ENCODE data around the gene CHRDL2.

The CHRDL2 gene

GRCh38 chr11:74731301-74732094 is at the start of gene CHRDL2:
Gene CHRDL2, minus strand, starts transcription at chr11:74731426. Its CDS starts 538 bp downstream, at chr11:74730888.
- Histone ChIP-seq H3K4me3 (ENCODE audit: low read depth, low read length) (peak within 1 kb of the TSS; percentile 68), H3K9ac (ENCODE audit: low read depth, low read length) (no peak within 1 kb of the TSS), H3K36me3 (ENCODE audit: control insufficient read depth, insufficient read depth, low read length) (no peaks in the 10 kb centered on the region), H3K4me1 (ENCODE audit: control insufficient read depth, insufficient read depth, low read length) (peaks cover 4% of the 10 kb centered on the region), H3K27me3 (ENCODE audit: control insufficient read depth, insufficient read depth, low read length) (peaks cover 65% of the 10 kb centered on the region), H3K9me3 (ENCODE audit: control insufficient read depth, insufficient read depth, low read length) (no peaks in the 10 kb centered on the region)

- Histone ChIP-seq H3K27me3 (ENCODE audit: control insufficient read depth, insufficient read depth, low read length) (no peaks in the 10 kb centered on the region), H3K4me1 (ENCODE audit: control insufficient read depth, insufficient read depth, low read length) (no peaks in the 10 kb centered on the region), H3K36me3 (ENCODE audit: control insufficient read depth, insufficient read depth, low read length) (no peaks in the 10 kb centered on the region), H3K4me3 (ENCODE audit: low read depth, low read length) (no peak overlapping the region), H3K9me3 (ENCODE audit: control insufficient read depth, insufficient read depth, low read length) (no peaks in the 10 kb centered on the region), H3K9ac (ENCODE audit: low read depth, low read length) (no peak overlapping the region)
These were observed 49.2 kb upstream of the CHRDL2 start for GRCh38 chr11:74780248-74781005.

GRCh38 chr11:74778581-74778980 is 47.4 kb upstream of the CHRDL2 start:
- Histone ChIP-seq H3K4me3 (ENCODE audit: low read depth, low read length) (no peak overlapping the region), H3K4me1 (ENCODE audit: control insufficient read depth, insufficient read depth, low read length) (no peaks in the 10 kb centered on the region), H3K36me3 (ENCODE audit: control insufficient read depth, insufficient read depth, low read length) (no peaks in the 10 kb centered on the region), H3K9ac (ENCODE audit: low read depth, low read length) (no peak overlapping the region), H3K9me3 (ENCODE audit: control insufficient read depth, insufficient read depth, low read length) (no peaks in the 10 kb centered on the region), H3K27me3 (ENCODE audit: control insufficient read depth, insufficient read depth, low read length) (no peaks in the 10 kb centered on the region)

GRCh38 chr11:74777877-74778276 is 46.7 kb upstream of the CHRDL2 start:
- H3K4me1 ChIP-seq (ENCODE audit: control insufficient read depth, insufficient read depth, low read length) = no peaks in the 10 kb centered on the region
- H3K36me3 ChIP-seq (ENCODE audit: control insufficient read depth, insufficient read depth, low read length) = no peaks in the 10 kb centered on the region
- H3K4me3 ChIP-seq (ENCODE audit: low read depth, low read length) = no peak overlapping the region
- H3K27me3 ChIP-seq (ENCODE audit: control insufficient read depth, insufficient read depth, low read length) = no peaks in the 10 kb centered on the region
- H3K9ac ChIP-seq (ENCODE audit: low read depth, low read length) = no peak overlapping the region
- no peaks in the 10 kb centered on the region for H3K9me3 ChIP-seq (ENCODE audit: control insufficient read depth, insufficient read depth, low read length)

- no peaks in the 10 kb centered on the region for H3K4me1 ChIP-seq (ENCODE audit: control insufficient read depth, insufficient read depth, low read length)
- H3K27me3 ChIP-seq (ENCODE audit: control insufficient read depth, insufficient read depth, low read length) = no peaks in the 10 kb centered on the region
- no peak overlapping the region for H3K4me3 ChIP-seq (ENCODE audit: low read depth, low read length)
- H3K36me3 ChIP-seq (ENCODE audit: control insufficient read depth, insufficient read depth, low read length) = no peaks in the 10 kb centered on the region
- H3K9ac ChIP-seq (ENCODE audit: low read depth, low read length) = no peak overlapping the region
- no peaks in the 10 kb centered on the region for H3K9me3 ChIP-seq (ENCODE audit: control insufficient read depth, insufficient read depth, low read length)
These were observed 45.8 kb upstream of the CHRDL2 start for GRCh38 chr11:74777038-74777437.

- Histone ChIP-seq H3K36me3 (ENCODE audit: control insufficient read depth, insufficient read depth, low read length) (no peaks in the 10 kb centered on the region), H3K4me3 (ENCODE audit: low read depth, low read length) (no peak overlapping the region), H3K27me3 (ENCODE audit: control insufficient read depth, insufficient read depth, low read length) (no peaks in the 10 kb centered on the region), H3K4me1 (ENCODE audit: control insufficient read depth, insufficient read depth, low read length) (no peaks in the 10 kb centered on the region), H3K9me3 (ENCODE audit: control insufficient read depth, insufficient read depth, low read length) (no peaks in the 10 kb centered on the region), H3K9ac (ENCODE audit: low read depth, low read length) (no peak overlapping the region)
These were observed 45.3 kb upstream of the CHRDL2 start for GRCh38 chr11:74776546-74776945.

- Histone ChIP-seq H3K36me3 (ENCODE audit: control insufficient read depth, insufficient read depth, low read length) (no peaks in the 10 kb centered on the region), H3K9ac (ENCODE audit: low read depth, low read length) (no peak overlapping the region), H3K4me1 (ENCODE audit: control insufficient read depth, insufficient read depth, low read length) (no peaks in the 10 kb centered on the region), H3K9me3 (ENCODE audit: control insufficient read depth, insufficient read depth, low read length) (no peaks in the 10 kb centered on the region), H3K4me3 (ENCODE audit: low read depth, low read length) (no peak overlapping the region), H3K27me3 (ENCODE audit: control insufficient read depth, insufficient read depth, low read length) (no peaks in the 10 kb centered on the region)
These were observed 44.5 kb upstream of the CHRDL2 start for GRCh38 chr11:74775762-74776161.

- no peaks in the 10 kb centered on the region for H3K4me1 ChIP-seq (ENCODE audit: control insufficient read depth, insufficient read depth, low read length)
- no peak overlapping the region for H3K9ac ChIP-seq (ENCODE audit: low read depth, low read length)
- no peaks in the 10 kb centered on the region for H3K36me3 ChIP-seq (ENCODE audit: control insufficient read depth, insufficient read depth, low read length)
- H3K9me3 ChIP-seq (ENCODE audit: control insufficient read depth, insufficient read depth, low read length) = no peaks in the 10 kb centered on the region
- no peak overlapping the region for H3K4me3 ChIP-seq (ENCODE audit: low read depth, low read length)
- no peaks in the 10 kb centered on the region for H3K27me3 ChIP-seq (ENCODE audit: control insufficient read depth, insufficient read depth, low read length)
These were observed 42.2 kb upstream of the CHRDL2 start for GRCh38 chr11:74773476-74773875.

- Histone ChIP-seq H3K4me1 (ENCODE audit: control insufficient read depth, insufficient read depth, low read length) (no peaks in the 10 kb centered on the region), H3K4me3 (ENCODE audit: low read depth, low read length) (no peak overlapping the region), H3K9ac (ENCODE audit: low read depth, low read length) (no peak overlapping the region), H3K27me3 (ENCODE audit: control insufficient read depth, insufficient read depth, low read length) (no peaks in the 10 kb centered on the region), H3K36me3 (ENCODE audit: control insufficient read depth, insufficient read depth, low read length) (no peaks in the 10 kb centered on the region), H3K9me3 (ENCODE audit: control insufficient read depth, insufficient read depth, low read length) (no peaks in the 10 kb centered on the region)
These were observed 39.9 kb upstream of the CHRDL2 start for GRCh38 chr11:74771139-74771538.

- Histone ChIP-seq H3K9me3 (ENCODE audit: control insufficient read depth, insufficient read depth, low read length) (no peaks in the 10 kb centered on the region), H3K36me3 (ENCODE audit: control insufficient read depth, insufficient read depth, low read length) (no peaks in the 10 kb centered on the region), H3K27me3 (ENCODE audit: control insufficient read depth, insufficient read depth, low read length) (no peaks in the 10 kb centered on the region), H3K4me3 (ENCODE audit: low read depth, low read length) (no peak overlapping the region), H3K9ac (ENCODE audit: low read depth, low read length) (no peak overlapping the region), H3K4me1 (ENCODE audit: control insufficient read depth, insufficient read depth, low read length) (no peaks in the 10 kb centered on the region)
These were observed 39.2 kb upstream of the CHRDL2 start for GRCh38 chr11:74770456-74770855.

GRCh38 chr11:74769055-74769707 is 38.0 kb upstream of the CHRDL2 start:
- Histone ChIP-seq H3K9ac (ENCODE audit: low read depth, low read length) (no peak overlapping the region), H3K9me3 (ENCODE audit: control insufficient read depth, insufficient read depth, low read length) (no peaks in the 10 kb centered on the region), H3K36me3 (ENCODE audit: control insufficient read depth, insufficient read depth, low read length) (no peaks in the 10 kb centered on the region), H3K4me1 (ENCODE audit: control insufficient read depth, insufficient read depth, low read length) (no peaks in the 10 kb centered on the region), H3K4me3 (ENCODE audit: low read depth, low read length) (no peak overlapping the region), H3K27me3 (ENCODE audit: control insufficient read depth, insufficient read depth, low read length) (no peaks in the 10 kb centered on the region)

Measured in iPS-15b (cell line).